GM18498 (cell line): Measurements from ENCODE around the gene MEAK7.

ENCODE experiments used
- ATAC-seq: cut with Tn5 transposase; IDR thresholded peaks from one replicate; pipeline ENCODE4 v1.9.1; 2021; ENCODE audit warnings: mild to moderate bottlenecking, moderate library complexity; ENCODE audit not compliant: unreplicated experiment

The MEAK7 gene

GRCh38 chr16:84471316-84471715, 33.1 kb downstream of the MEAK7 start:
- no peak for ATAC-seq

GRCh38 chr16:84467709-84468108, 36.8 kb downstream of the MEAK7 start:
- ATAC-seq = no peak

GRCh38 chr16:84467256-84467655, 37.2 kb downstream of the MEAK7 start:
- no peak for ATAC-seq

GRCh38 chr16:84466692-84467091, 37.8 kb downstream of the MEAK7 start:
- no peak for ATAC-seq

GRCh38 chr16:84465154-84465553, 39.3 kb downstream of the MEAK7 start:
- ATAC-seq = no peak

- no peak for ATAC-seq
Measured at GRCh38 chr16:84464116-84464515, 40.3 kb downstream of the MEAK7 start.

GRCh38 chr16:84463221-84463620, 41.2 kb downstream of the MEAK7 start:
- no peak for ATAC-seq

- ATAC-seq = no peak
Measured at GRCh38 chr16:84462296-84463210, 41.9 kb downstream of the MEAK7 start.

GRCh38 chr16:84461413-84462295, 42.8 kb downstream of the MEAK7 start:
- no peak for ATAC-seq

- ATAC-seq = no peak
Measured at GRCh38 chr16:84461029-84461412, 43.4 kb downstream of the MEAK7 start.

GRCh38 chr16:84460406-84461028, 43.9 kb downstream of the MEAK7 start:
- ATAC-seq = no peak

GRCh38 chr16:84459941-84460405, 44.5 kb downstream of the MEAK7 start:
- no peak for ATAC-seq

- ATAC-seq = no peak
Measured at GRCh38 chr16:84459533-84459894, 44.9 kb downstream of the MEAK7 start.

- ATAC-seq = no peak
Measured at GRCh38 chr16:84458606-84459532, 45.6 kb downstream of the MEAK7 start.

- no peak for ATAC-seq
Measured at GRCh38 chr16:84455031-84455430, 49.4 kb downstream of the MEAK7 start.
